NK-92 (cell line): ENCODE data around the gene NPY1R.

Source experiments
- DNase-seq: peaks from one replicate; lab custom pipeline; 2025; ENCODE audit not compliant: unreplicated experiment; lab: John Stamatoyannopoulos, UW

The NPY1R gene

GRCh38 chr4:163332526-163333406 is at the start of gene NPY1R:
Gene NPY1R, minus strand, starts transcription at chr4:163332596. Its CDS starts 6,042 bp downstream, at chr4:163326554.
- DNase-seq = no peak

- no peak for DNase-seq
These were observed 48.3 kb upstream of the NPY1R start for GRCh38 chr4:163380703-163381102.

GRCh38 chr4:163378661-163379060 is 46.3 kb upstream of the NPY1R start:
- no peak for DNase-seq

- DNase-seq = no peak
These were observed 39.6 kb upstream of the NPY1R start for GRCh38 chr4:163372029-163372428.

GRCh38 chr4:163367651-163368050 is 35.3 kb upstream of the NPY1R start:
- no peak for DNase-seq

GRCh38 chr4:163356104-163356503 is 23.7 kb upstream of the NPY1R start:
- DNase-seq = no peak

GRCh38 chr4:163353054-163353453 is 20.7 kb upstream of the NPY1R start:
- no peak for DNase-seq

GRCh38 chr4:163350672-163351071 is 18.3 kb upstream of the NPY1R start:
- no peak for DNase-seq

GRCh38 chr4:163344147-163345125 is 12.0 kb upstream of the NPY1R start:
- DNase-seq = no peak

GRCh38 chr4:163343604-163344146 is 11.3 kb upstream of the NPY1R start, which contains the start of gene NPY5R:
Gene NPY5R, plus strand, starts transcription at chr4:163343892. Its CDS starts 6,382 bp downstream, at chr4:163350274.
- no peak for DNase-seq

GRCh38 chr4:163335384-163335783 is 3.0 kb upstream of the NPY1R start:
- no peak for DNase-seq

GRCh38 chr4:163331629-163332376 is 593 bp downstream of the NPY1R start:
- no peak for DNase-seq

GRCh38 chr4:163330916-163331628 is 1.3 kb downstream of the NPY1R start:
- no peak for DNase-seq

- DNase-seq = no peak
These were observed 15.3 kb downstream of the NPY1R start for GRCh38 chr4:163317110-163317509.

- DNase-seq = no peak
These were observed 22.9 kb downstream of the NPY1R start for GRCh38 chr4:163309466-163309865.

GRCh38 chr4:163303069-163303468 is 29.3 kb downstream of the NPY1R start:
- DNase-seq = no peak

GRCh38 chr4:163300445-163300844 is 32.0 kb downstream of the NPY1R start:
- DNase-seq = no peak

GRCh38 chr4:163295138-163295537 is 37.3 kb downstream of the NPY1R start:
- no peak for DNase-seq

- no peak for DNase-seq
These were observed 48.1 kb downstream of the NPY1R start for GRCh38 chr4:163284304-163284703.
